HFFc6 (cell line): Measurements from ENCODE around the gene CAB39L. TPM values are rescaled to one million over a fixed set of nuclear protein-coding genes. Genes with fewer than 3 reads are reported as not detected.

ENCODE experiments used
- DNase-seq: peaks from one replicate; pipeline ENCODE4 v3.0.0-alpha.2; 2018
- H3K27ac Mint-ChIP-seq: 2 replicates; pipeline ENCODE4 v1.8.0; 2020; ENCODE audit warnings: mild to moderate bottlenecking, mixed read lengths
- H3K27me3 Mint-ChIP-seq: 2 replicates; pipeline ENCODE4 v1.8.0; 2021; ENCODE audit warnings: mild to moderate bottlenecking, moderate library complexity, mixed read lengths; ENCODE audit not compliant: insufficient read depth
- H3K36me3 Mint-ChIP-seq: 2 replicates; pipeline ENCODE4 v1.8.0; 2021; ENCODE audit warnings: low read depth, mixed read lengths
- H3K4me1 Mint-ChIP-seq: 2 replicates; pipeline ENCODE4 v1.8.0; 2020; ENCODE audit warnings: low read depth, mixed read lengths
- H3K4me3 Mint-ChIP-seq: 2 replicates; pipeline ENCODE4 v1.8.0; 2020; ENCODE audit warnings: mild to moderate bottlenecking, moderate library complexity, mixed read lengths
- H3K9me3 Mint-ChIP-seq: 2 replicates; pipeline ENCODE4 v1.8.0; 2020; ENCODE audit warnings: mild to moderate bottlenecking, mixed read lengths
- total RNA-seq, 6 experiments: library from RNA; stranded (reverse); fragmentation: NEBNext Ultra II Directional; extraction: Animal tissue kit (Norgen Biotek cat#: 25700); gene quantifications; 2 replicates in 1 of 6; 3 replicates in 5 of 6; pipeline ENCODE4 v1.2.3, GENCODE V29; 2021
- TF ChIP-seq, protein P1 (sequence below): fragments of 200-600 bp; sonication (generic); IDR thresholded peaks from 2 replicates; pipeline ENCODE4 v1.5.0; 2021; ENCODE audit warnings: antibody characterized with exemption, mild to moderate bottlenecking

CAB39L gene
- total RNA-seq, 6 experiments from 2014 or later, result 3.7 to 6.9 (median 5.9) TPM

- H3K27ac Mint-ChIP-seq, result no peak overlapping the region
- H3K4me1 Mint-ChIP-seq, result peaks cover 8% of the 10 kb centered on the region
- H3K4me3 Mint-ChIP-seq, result no peak overlapping the region
- no peak for DNase-seq
- no peaks in the 10 kb centered on the region for H3K27me3 Mint-ChIP-seq
- TF ChIP-seq, protein P1, sequence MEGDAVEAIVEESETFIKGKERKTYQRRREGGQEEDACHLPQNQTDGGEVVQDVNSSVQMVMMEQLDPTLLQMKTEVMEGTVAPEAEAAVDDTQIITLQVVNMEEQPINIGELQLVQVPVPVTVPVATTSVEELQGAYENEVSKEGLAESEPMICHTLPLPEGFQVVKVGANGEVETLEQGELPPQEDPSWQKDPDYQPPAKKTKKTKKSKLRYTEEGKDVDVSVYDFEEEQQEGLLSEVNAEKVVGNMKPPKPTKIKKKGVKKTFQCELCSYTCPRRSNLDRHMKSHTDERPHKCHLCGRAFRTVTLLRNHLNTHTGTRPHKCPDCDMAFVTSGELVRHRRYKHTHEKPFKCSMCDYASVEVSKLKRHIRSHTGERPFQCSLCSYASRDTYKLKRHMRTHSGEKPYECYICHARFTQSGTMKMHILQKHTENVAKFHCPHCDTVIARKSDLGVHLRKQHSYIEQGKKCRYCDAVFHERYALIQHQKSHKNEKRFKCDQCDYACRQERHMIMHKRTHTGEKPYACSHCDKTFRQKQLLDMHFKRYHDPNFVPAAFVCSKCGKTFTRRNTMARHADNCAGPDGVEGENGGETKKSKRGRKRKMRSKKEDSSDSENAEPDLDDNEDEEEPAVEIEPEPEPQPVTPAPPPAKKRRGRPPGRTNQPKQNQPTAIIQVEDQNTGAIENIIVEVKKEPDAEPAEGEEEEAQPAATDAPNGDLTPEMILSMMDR, result no peak
- H3K9me3 Mint-ChIP-seq, result no peaks in the 10 kb centered on the region
- no peaks in the 10 kb centered on the region for H3K36me3 Mint-ChIP-seq
These were observed 24.6 kb downstream of the CAB39L start for GRCh38 chr13:49419276-49419675.

- no peak for DNase-seq
- Mint-ChIP-seq H3K4me3 (no peak overlapping the region), H3K4me1 (peaks cover 8% of the 10 kb centered on the region), H3K27ac (no peak overlapping the region), H3K9me3 (no peaks in the 10 kb centered on the region), H3K27me3 (no peaks in the 10 kb centered on the region), H3K36me3 (no peaks in the 10 kb centered on the region)
- TF ChIP-seq, protein P1, result no peak
These were observed 25.7 kb downstream of the CAB39L start for GRCh38 chr13:49418206-49418605.

DNA sequence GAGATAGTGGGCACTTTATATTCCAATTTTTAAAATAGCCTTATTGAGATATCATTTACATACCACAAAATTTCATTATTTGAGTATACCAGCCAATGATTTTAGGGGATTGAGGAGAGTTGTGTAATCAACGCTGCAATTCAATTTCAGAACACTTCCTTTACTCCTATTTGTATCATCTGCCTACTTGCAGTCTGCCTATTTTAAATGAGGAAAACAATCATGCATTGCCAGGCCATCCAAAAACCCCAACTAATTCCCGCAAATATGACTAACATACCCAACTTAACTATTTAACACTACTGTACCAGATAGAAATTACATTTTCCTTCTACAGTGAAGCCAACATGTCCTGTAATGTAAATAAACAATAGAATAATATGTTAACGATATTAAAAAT is 26.7 kb downstream of the CAB39L start:
- Mint-ChIP-seq H3K27me3 (no peaks in the 10 kb centered on the region), H3K9me3 (no peaks in the 10 kb centered on the region), H3K4me1 (peaks cover 8% of the 10 kb centered on the region), H3K4me3 (no peak overlapping the region), H3K27ac (no peak overlapping the region), H3K36me3 (no peaks in the 10 kb centered on the region; the same call in 1 of the 2 replicates)
- no peak for DNase-seq
- TF ChIP-seq, protein P1, result no peak

DNA sequence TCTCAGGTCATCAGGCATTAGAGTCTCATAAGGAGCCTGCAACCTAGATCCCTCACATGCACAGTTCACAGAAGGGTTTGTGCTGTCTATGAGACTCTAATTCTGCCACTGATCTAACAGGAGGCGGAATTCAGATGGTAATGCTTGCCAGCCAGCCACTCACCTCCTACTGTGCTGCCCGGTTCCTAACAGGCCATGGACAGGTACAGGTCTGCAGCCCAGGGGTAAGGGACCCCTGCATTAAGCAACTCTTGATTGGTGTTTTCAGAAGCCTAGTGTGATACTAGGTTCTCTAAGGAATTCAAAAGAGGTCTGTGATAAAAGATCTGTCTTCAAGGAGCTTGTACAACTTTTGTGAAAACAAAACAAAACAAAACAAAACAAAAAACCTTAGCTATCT is 31.1 kb downstream of the CAB39L start:
- H3K27me3 Mint-ChIP-seq, result peaks cover 2% of the 10 kb centered on the region
- H3K36me3 Mint-ChIP-seq, result no peaks in the 10 kb centered on the region; the same call in 1 of the 2 replicates
- no peak for DNase-seq
- H3K4me1 Mint-ChIP-seq, result no peaks in the 10 kb centered on the region
- TF ChIP-seq, protein P1, result no peak
- H3K4me3 Mint-ChIP-seq, result no peak overlapping the region
- no peaks in the 10 kb centered on the region for H3K9me3 Mint-ChIP-seq
- H3K27ac Mint-ChIP-seq, result no peak overlapping the region

- TF ChIP-seq, protein P1, result no peak
- peaks cover 2% of the 10 kb centered on the region for H3K27me3 Mint-ChIP-seq
- H3K4me3 Mint-ChIP-seq, result no peak overlapping the region
- DNase-seq, result no peak
- H3K4me1 Mint-ChIP-seq, result peaks cover 7% of the 10 kb centered on the region
- H3K36me3 Mint-ChIP-seq, result peaks cover 4% of the 10 kb centered on the region; the same call in 1 of the 2 replicates
- H3K27ac Mint-ChIP-seq, result no peak overlapping the region
- no peaks in the 10 kb centered on the region for H3K9me3 Mint-ChIP-seq
These were observed 32.5 kb downstream of the CAB39L start for GRCh38 chr13:49411353-49411752.

GRCh38 chr13:49410477-49410876 is 33.4 kb downstream of the CAB39L start:
- 0 out of 2 replicates have a peak, but pooled peaks cover 2% of the 10 kb centered on the region for H3K9me3 Mint-ChIP-seq
- H3K36me3 Mint-ChIP-seq, result peaks cover 4% of the 10 kb centered on the region
- H3K4me3 Mint-ChIP-seq, result no peak overlapping the region
- TF ChIP-seq, protein P1, result no peak
- H3K27me3 Mint-ChIP-seq, result peaks cover 2% of the 10 kb centered on the region
- no peak overlapping the region for H3K27ac Mint-ChIP-seq
- peaks cover 7% of the 10 kb centered on the region for H3K4me1 Mint-ChIP-seq
- no peak for DNase-seq
